ENCODE results near the gene RNF214. TPM values are rescaled to one million over a fixed set of nuclear protein-coding genes. Genes with fewer than 3 reads are reported as not detected.

RNF214 gene
- total and polyA plus RNA-seq, 2 of the 13 experiments (the other 11 are each of a cell fraction or from before 2014, with no cell fraction given): 10.7 to 12.6 TPM

DNA sequence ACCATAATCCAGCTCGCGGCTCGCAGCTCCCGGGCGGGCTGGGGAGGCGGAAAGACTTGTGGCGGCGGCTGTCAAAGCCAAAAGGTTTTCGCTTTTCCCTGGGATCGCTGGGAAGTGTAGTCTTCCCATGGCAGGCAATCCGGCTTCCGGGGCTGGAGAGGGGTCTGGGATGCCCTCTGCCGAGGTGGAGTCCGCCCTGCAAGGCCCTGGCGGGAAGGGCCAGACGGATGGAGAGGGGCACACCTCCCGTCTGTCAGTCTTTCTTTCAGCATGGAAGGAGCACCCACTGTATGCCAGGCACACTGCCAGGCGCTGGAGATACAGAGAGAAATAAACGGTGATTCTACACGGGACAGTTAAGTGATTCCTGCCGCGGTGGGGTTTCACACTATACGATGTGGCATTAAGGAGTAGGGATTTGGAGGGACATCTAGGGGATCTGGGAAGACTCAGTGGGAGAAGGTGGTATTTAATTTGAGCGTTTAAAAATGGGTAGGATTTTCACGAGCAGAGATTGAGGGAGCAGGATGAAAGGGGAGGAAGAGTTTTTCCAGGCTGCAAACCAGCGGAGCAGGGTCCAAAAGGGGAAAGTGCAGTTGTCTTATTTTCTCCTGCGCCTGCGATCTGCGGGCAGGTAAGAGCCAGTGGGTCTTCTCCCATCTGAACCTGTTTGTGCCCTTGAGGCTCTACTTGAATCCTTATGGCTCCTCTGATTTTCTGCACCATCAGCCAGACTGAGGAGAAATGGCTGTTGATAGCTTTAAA lies 83.9 kb downstream of the RNF214 start, which contains the start of gene BACE1 (continued):
- TF ChIP-seq E2F5 (CRISPR knock-in tag; conservative IDR thresholded peaks at IDR 0.05) (no peak; the same call in 1 of the 2 replicates), ZNF24 (IDR thresholded peaks at IDR 0.05) (no peak), KDM2A (CRISPR knock-in tag; IDR thresholded peaks at IDR 0.05; ENCODE audit: borderline replicate concordance, low read depth) (peak; percentile 89; the same call in 1 of the 2 replicates), ZNF7 (CRISPR knock-in tag; IDR thresholded peaks at IDR 0.05) (no peak), JARID2 (CRISPR knock-in tag; IDR thresholded peaks at IDR 0.05; ENCODE audit: insufficient replicate concordance) (no peak), ZNF10 (CRISPR knock-in tag; IDR thresholded peaks at IDR 0.05; ENCODE audit: borderline replicate concordance, low read depth) (no peak), ZNF101 (CRISPR knock-in tag; IDR thresholded peaks at IDR 0.05; ENCODE audit: borderline replicate concordance, low read depth) (no peak), ZBTB3 (CRISPR knock-in tag; IDR thresholded peaks at IDR 0.05; ENCODE audit: borderline replicate concordance, low read depth) (no peak), HDAC6 (IDR thresholded peaks at IDR 0.05; ENCODE audit: low read depth, low read length) (no peak), RFX1 (IDR thresholded peaks at IDR 0.05) (no peak), ZFP90 (CRISPR knock-in tag; IDR thresholded peaks at IDR 0.05; ENCODE audit: borderline replicate concordance) (0 out of 2 replicates have a peak, but pooled peaks have one; percentile 21), PAXIP1 (CRISPR knock-in tag; conservative IDR thresholded peaks at IDR 0.05) (0 out of 2 replicates have a peak, but pooled peaks have one; percentile 12), ZNF709 (CRISPR knock-in tag; IDR thresholded peaks at IDR 0.05) (no peak), NR2F1 (CRISPR knock-in tag; IDR thresholded peaks at IDR 0.05) (no peak), CHD4 (IDR thresholded peaks at IDR 0.05; ENCODE audit: borderline replicate concordance, low read length) (no peak), HCFC1 (IDR thresholded peaks at IDR 0.05; ENCODE audit: low read depth, low read length) (peak; percentile 84), ATRX (CRISPR knock-in tag; IDR thresholded peaks at IDR 0.05; ENCODE audit: borderline replicate concordance) (no peak), JDP2 (CRISPR knock-in tag; IDR thresholded peaks at IDR 0.05; ENCODE audit: borderline replicate concordance) (no peak)
- TF ChIP-seq, protein P1, sequence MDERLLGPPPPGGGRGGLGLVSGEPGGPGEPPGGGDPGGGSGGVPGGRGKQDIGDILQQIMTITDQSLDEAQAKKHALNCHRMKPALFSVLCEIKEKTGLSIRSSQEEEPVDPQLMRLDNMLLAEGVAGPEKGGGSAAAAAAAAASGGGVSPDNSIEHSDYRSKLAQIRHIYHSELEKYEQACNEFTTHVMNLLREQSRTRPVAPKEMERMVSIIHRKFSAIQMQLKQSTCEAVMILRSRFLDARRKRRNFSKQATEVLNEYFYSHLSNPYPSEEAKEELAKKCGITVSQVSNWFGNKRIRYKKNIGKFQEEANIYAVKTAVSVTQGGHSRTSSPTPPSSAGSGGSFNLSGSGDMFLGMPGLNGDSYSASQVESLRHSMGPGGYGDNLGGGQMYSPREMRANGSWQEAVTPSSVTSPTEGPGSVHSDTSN (CRISPR knock-in tag; IDR thresholded peaks at IDR 0.05): no peak
- TF ChIP-seq, protein P2, sequence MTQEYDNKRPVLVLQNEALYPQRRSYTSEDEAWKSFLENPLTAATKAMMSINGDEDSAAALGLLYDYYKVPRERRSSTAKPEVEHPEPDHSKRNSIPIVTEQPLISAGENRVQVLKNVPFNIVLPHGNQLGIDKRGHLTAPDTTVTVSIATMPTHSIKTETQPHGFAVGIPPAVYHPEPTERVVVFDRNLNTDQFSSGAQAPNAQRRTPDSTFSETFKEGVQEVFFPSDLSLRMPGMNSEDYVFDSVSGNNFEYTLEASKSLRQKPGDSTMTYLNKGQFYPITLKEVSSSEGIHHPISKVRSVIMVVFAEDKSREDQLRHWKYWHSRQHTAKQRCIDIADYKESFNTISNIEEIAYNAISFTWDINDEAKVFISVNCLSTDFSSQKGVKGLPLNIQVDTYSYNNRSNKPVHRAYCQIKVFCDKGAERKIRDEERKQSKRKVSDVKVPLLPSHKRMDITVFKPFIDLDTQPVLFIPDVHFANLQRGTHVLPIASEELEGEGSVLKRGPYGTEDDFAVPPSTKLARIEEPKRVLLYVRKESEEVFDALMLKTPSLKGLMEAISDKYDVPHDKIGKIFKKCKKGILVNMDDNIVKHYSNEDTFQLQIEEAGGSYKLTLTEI (CRISPR knock-in tag; conservative IDR thresholded peaks at IDR 0.05): no peak

Measured in HepG2 (cell line).